HG03575 (cell line): ENCODE results near the gene TSSK6.

Experiments used
- ATAC-seq: cut with Tn5 transposase; IDR thresholded peaks from one replicate; pipeline ENCODE4 v1.9.1; 2021; ENCODE audit not compliant: unreplicated experiment, insufficient number of reproducible peaks, low FRiP score; ENCODE audit errors: extremely low read depth

The TSSK6 gene

GRCh38 chr19:19533841-19534240, 18.5 kb upstream of the TSSK6 start:
- ATAC-seq = no peak

DNA sequence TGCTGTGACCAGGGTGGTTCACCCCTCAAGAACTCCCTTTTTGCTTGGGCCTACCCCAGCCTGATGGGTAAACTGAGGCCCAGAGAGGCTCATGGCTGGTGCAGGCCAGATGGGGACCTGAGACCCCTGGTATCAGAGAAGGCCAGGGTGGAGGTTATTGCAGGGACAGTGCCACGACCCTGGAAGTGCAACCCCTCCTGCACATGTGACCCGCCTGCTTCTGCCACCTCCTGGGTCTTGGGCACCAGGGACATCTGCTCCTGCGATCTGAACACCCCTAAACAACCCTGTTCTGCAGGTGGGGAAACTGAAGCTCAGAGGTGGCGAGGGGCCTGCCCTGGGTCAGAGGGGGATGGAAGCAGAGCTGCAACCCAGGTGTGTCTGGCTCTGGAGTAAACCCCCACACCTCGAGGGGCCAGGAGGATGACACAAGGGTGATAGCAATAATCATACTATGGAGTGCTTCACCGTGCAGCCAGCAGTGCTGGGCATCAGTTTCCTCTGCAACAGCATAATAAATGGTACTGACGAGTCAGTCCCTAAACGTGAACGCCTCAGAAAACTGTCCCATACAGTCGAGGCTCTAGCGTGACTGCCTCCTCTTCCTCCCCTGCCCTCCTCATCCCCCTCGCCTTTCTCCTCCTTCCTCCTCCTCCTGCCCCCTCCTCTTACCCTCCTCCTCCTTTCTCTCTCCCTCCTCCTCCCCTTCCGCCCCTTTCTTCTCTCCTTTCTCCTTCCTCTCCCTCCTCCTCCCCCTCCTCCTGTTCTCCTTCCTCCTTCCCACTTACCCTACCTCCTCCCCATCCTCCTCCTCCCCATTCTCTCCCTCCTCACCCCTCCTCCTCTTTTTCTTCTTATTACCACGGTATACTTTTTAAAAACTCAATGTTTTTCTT, 17.7 kb upstream of the TSSK6 start:
- no peak for ATAC-seq

GRCh38 chr19:19531951-19532805, 16.8 kb upstream of the TSSK6 start:
- ATAC-seq = no peak

DNA sequence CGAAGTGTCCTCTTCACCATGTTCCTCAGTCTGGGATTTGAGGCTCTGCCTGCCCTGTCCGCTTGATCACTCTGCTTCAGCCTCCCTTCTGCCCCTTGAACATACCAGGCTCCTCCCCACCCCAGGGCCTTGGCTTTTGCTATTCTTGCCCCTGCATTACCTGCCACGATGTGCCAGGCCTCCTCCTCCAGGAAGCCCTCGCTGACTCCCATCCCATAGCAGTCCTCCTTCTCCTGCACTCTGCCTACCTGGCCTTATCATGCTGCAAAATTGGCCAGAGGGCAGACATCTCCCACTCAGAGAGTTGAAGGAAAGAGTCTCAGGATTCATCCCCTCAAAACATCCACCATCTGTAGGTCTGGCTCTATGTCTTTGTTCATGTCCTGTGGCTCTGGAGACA, 15.5 kb upstream of the TSSK6 start:
- no peak for ATAC-seq

GRCh38 chr19:19530423-19530804, 15.1 kb upstream of the TSSK6 start:
- no peak for ATAC-seq

GRCh38 chr19:19529783-19530422, 14.6 kb upstream of the TSSK6 start:
- ATAC-seq = no peak

GRCh38 chr19:19528721-19529490, 13.6 kb upstream of the TSSK6 start, which contains the start of gene YJEFN3:
Gene YJEFN3 (plus strand): TSS chr19:19528911. CDS start chr19:19528933, 22 bp downstream.
- ATAC-seq = no peak

- no peak for ATAC-seq
Observed at GRCh38 chr19:19527674-19528625, 12.6 kb upstream of the TSSK6 start.

DNA sequence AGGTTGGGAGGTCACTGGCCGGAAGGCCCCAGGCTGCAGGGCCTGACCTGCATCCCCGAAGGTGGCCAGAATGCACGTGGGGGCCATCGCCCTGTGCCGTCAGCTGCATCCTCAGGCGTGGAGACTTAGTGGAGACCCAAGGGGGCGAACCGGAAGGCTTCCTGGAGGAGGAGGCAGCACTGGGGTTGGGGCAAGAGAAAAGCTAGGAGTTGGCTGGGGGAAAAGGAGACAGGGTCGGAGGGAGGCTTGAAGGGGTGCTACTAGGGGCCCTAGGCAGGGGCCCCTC, 12.0 kb upstream of the TSSK6 start:
- ATAC-seq = no peak

GRCh38 chr19:19526581-19527370, 11.4 kb upstream of the TSSK6 start:
- ATAC-seq = no peak

DNA sequence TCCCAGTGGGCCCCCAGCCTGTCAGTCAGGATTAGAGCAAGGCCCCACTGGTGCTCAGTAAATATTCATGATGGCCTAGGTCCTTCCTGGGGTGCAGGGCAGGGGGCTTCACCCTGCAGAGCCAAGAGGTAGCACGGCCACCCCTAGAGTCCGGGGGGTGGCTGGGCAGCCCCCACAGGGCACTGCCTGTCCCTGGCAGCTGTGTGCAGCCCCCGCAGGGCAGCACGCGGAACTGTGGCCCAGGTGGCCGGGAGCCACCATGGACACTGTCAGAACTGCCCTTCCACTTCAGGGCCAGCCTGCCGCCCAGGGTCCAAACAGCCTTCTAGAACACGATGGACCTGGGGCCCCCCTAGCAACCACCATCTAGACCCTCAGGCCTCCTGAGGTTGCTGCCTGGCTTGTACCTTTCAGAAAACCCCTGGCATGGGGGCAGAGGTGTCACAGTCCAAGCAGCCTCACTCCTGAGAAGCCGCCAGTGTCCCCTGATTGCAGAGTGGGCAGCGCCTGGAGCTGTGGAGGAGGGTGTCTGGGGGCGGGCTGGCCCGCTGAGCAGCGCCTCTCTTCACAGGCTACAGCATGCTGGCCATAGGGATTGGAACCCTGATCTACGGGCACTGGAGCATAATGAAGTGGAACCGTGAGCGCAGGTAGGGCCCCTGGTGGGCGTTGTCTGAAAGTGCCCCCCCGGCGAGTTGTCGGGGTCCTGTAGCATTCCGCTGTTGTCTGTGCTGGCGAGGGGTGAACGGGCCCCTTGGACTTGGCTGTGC, 10.4 kb upstream of the TSSK6 start:
- ATAC-seq = no peak

DNA sequence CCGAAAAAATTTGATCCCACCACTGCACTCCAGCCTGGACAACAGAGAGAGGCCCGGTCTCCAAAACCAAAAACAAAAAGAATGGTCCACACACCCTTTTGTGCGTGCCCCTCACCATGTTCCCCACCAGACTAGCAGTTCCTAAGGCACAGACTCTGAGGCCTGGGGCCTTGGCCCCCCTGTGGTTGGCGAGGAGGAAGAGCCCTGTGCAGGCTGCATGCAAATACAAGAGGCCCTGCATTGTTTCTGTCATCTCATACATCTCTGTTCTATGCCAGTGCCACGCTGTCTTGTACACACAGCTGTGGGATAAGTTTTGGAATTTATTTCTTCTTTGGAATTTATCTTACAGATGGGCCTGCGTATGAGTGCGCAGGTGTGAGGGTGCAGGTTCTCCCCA, 8.7 kb upstream of the TSSK6 start:
- no peak for ATAC-seq

GRCh38 chr19:19523177-19523576, 7.8 kb upstream of the TSSK6 start:
- no peak for ATAC-seq

DNA sequence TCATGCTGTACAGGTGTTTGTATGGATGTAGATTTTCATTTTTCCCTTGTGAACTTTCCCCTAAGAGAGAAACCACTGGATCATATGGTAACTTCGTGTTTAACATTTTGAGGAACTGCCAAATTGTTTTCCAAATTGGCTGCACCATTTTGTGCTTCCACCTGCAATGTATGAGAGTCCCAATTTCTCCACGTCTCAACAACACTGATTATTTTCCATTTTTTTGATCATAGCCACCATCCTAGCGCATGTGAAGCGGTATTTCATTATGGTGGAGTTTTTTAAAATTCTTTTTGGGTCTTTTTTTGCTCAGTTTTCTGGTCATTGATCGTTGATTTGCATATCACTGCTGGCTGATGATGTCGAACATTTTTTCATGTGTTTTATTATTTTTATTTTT, 5.6 kb upstream of the TSSK6 start:
- ATAC-seq = no peak

- ATAC-seq = no peak
Observed at GRCh38 chr19:19517235-19517619, 1.9 kb upstream of the TSSK6 start.

- peak; percentile 70 for ATAC-seq
Observed at GRCh38 chr19:19515642-19516519, 533 bp upstream of the TSSK6 start, which contains the start of gene NDUFA13. Gene NDUFA13 (plus strand): TSS chr19:19516225. CDS start chr19:19516239, 14 bp downstream.
